GM12878 (cell line): Measurements from ENCODE around the gene IQUB. TPM values are rescaled to one million over a fixed set of nuclear protein-coding genes. Genes with fewer than 3 reads are reported as not detected.

Experiments
- ATAC-seq: fragments of 200-7000 bp; cut with Tn5 transposase; 3 replicates; pipeline ENCODE4 v1.9.1; 2020; ENCODE audit warnings: mild to moderate bottlenecking, moderate library complexity
- BruUV-seq: library from RNA; stranded (reverse); fragments of 400-500 nt; replicated peaks from 2 replicates; lab custom pipeline; 2021; lab: Mats Ljungman, UMichigan
- CTCF ChIA-PET: fragments of 300-600 bp; sonication (Branson Sonifier 250); formaldehyde crosslinking; extraction: SDS; loops from one replicate; lab custom pipeline; 2021; ENCODE audit warnings: inconsistent platforms; lab: Yijun Ruan, JAX
- POLR2A ChIA-PET: fragments of 350-600 bp; formaldehyde crosslinking; extraction: SDS; loops from one replicate; lab custom pipeline; 2021; ENCODE audit warnings: inconsistent platforms; lab: Charles Lee
- RAD21 ChIA-PET: fragments of 300-600 bp; sonication (Branson Sonifier 250); formaldehyde crosslinking; loops from one replicate; lab custom pipeline; 2023; ENCODE audit warnings: antibody characterized with exemption; ENCODE audit not compliant: unreplicated experiment; lab: Charles Lee
- SMC1A ChIA-PET: fragments of 300-600 bp; sonication (Branson Sonifier 250); formaldehyde crosslinking; loops from one replicate; lab custom pipeline; 2023; ENCODE audit not compliant: unreplicated experiment, uncharacterized antibody; lab: Charles Lee
- DNase-seq: peaks from one replicate; pipeline ENCODE4 v3.0.0-alpha.2; 2011; ENCODE audit warnings: low read depth, low spot score
- FAIRE-seq: peaks from 3 replicates; lab custom pipeline; 2011; peaks lifted over from hg19 to GRCh38; lab: Jason Lieb, UNC
- H2AFZ ChIP-seq: 2 replicates; pipeline ENCODE4 v1.6.0; 2011; ENCODE audit warnings: low read depth, low read length, control low read depth; ENCODE audit not compliant: control insufficient read depth
- H3K27ac ChIP-seq: 2 replicates; pipeline ENCODE4 v1.5.1; 2011; ENCODE audit warnings: control low read depth; ENCODE audit not compliant: control insufficient read depth, insufficient read depth
- H3K27me3 ChIP-seq, 2 experiments: replicated peaks in 1 of 2; 2 replicates each; pipeline versions ENCODE4 v1.6.0 to v1.6.1; 2011; ENCODE audit warnings: low read length in 1 of 2; ENCODE audit not compliant: control insufficient read depth in 2 of 2, insufficient read depth in 2 of 2
- H3K36me3 ChIP-seq, 2 experiments: 2 replicates each; pipeline ENCODE4 v1.5.1; 2011; ENCODE audit warnings: low read length in 1 of 2; ENCODE audit not compliant: control insufficient read depth in 2 of 2, insufficient read depth in 2 of 2
- H3K4me1 ChIP-seq: 2 replicates; pipeline ENCODE4 v1.6.1; 2011; ENCODE audit warnings: mild to moderate bottlenecking, low read length, moderate library complexity, mixed read lengths; ENCODE audit not compliant: control insufficient read depth, insufficient read depth
- H3K4me2 ChIP-seq: 2 replicates; pipeline ENCODE4 v1.6.0; 2011; ENCODE audit warnings: control low read depth; ENCODE audit not compliant: control insufficient read depth, insufficient read depth
- H3K4me3 ChIP-seq: fragments of 200-600 bp; sonication (generic); 2 replicates; pipeline ENCODE4 v1.5.1; 2016
- H3K79me2 ChIP-seq: 2 replicates; pipeline ENCODE4 v1.6.0; 2011; ENCODE audit warnings: low read length; ENCODE audit not compliant: control insufficient read depth, insufficient read depth
- H3K9ac ChIP-seq: 2 replicates; pipeline ENCODE4 v1.8.0; 2011; ENCODE audit warnings: low read length, control low read depth, mixed read lengths; ENCODE audit not compliant: control insufficient read depth, insufficient read depth
- H3K9me3 ChIP-seq: replicated peaks from 3 replicates; pipeline ENCODE4 v1.5.1; 2011; ENCODE audit warnings: mild to moderate bottlenecking, low read length; ENCODE audit not compliant: control insufficient read depth, insufficient read depth
- H4K20me1 ChIP-seq: 2 replicates; pipeline ENCODE4 v1.6.0; 2011; ENCODE audit not compliant: control insufficient read depth, insufficient read depth
- BHLHE40 ChIP-seq, 2 experiments: fragments of 450-650 bp in 1 of 2; IDR thresholded peaks; 2 replicates each; pipeline ENCODE4 v1.6.1; 2011 to 2017; ENCODE audit warnings: low read depth in 2 of 2, borderline replicate concordance in 1 of 2, improper control_type of control experiment in 1 of 2, low read length in 1 of 2, mild to moderate bottlenecking in 1 of 2
- BRCA1 ChIP-seq: IDR thresholded peaks from 2 replicates; pipeline ENCODE4 v1.6.1; 2011; ENCODE audit warnings: low read depth, low read length, improper control_type of control experiment
- IKZF1 ChIP-seq: fragments of 450-650 bp; conservative IDR thresholded peaks from 2 replicates; pipeline ENCODE4 v1.6.1; 2017; ENCODE audit warnings: antibody characterized with exemption, mild to moderate bottlenecking
- KAT2A ChIP-seq: conservative IDR thresholded peaks from 2 replicates; pipeline ENCODE4 v1.6.1; 2011; ENCODE audit warnings: low read depth, low read length; ENCODE audit not compliant: control insufficient read depth
- PAX5 ChIP-seq: IDR thresholded peaks from 2 replicates; pipeline ENCODE4 v1.6.1; 2011; ENCODE audit warnings: low read depth, low read length, borderline replicate concordance
- POU2F2 ChIP-seq: IDR thresholded peaks from 3 replicates; pipeline ENCODE4 v1.6.1; 2011; ENCODE audit warnings: low read depth, mild to moderate bottlenecking, low read length, borderline replicate concordance
- RAD21 ChIP-seq: IDR thresholded peaks from 2 replicates; pipeline ENCODE4 v1.6.1; 2011; ENCODE audit warnings: mild to moderate bottlenecking, low read depth, low read length, moderate library complexity; ENCODE audit not compliant: insufficient read depth
- WGBS: methylation state at CpG from one replicate; pipeline ENCODE4 v1.1.6; 2016; ENCODE audit warnings: low lambda C conversion rate; ENCODE audit not compliant: insufficient replicate concordance, insufficient coverage; ENCODE audit errors: missing lambda C conversion rate; 5-methylcytosine and 5-hydroxymethylcytosine counted together
- in situ Hi-C: fragments of 300-500 bp; cut with MboI; formaldehyde crosslinking; loops from 9 replicates; pipeline ENCODE4 v1.14.3; 2018; ENCODE audit warnings: mixed read lengths
- intact Hi-C: fragments of 100-400 bp; cut with micrococcal nuclease; formaldehyde crosslinking; loops from one replicate; pipeline ENCODE4 v1.14.2; 2022; ENCODE audit not compliant: unreplicated experiment
- polyA plus RNA-seq, 11 experiments: library from polyadenylated mRNA; depleted of rRNA in 4 of 11; unstranded in 6 of 11; stranded (reverse) in 5 of 11; fragments of >200 nt; fragmentation: Nextera tagmentation in 4 of 11; fragmentation: Illumina TruSeq in 1 of 11; extraction: Ambion mirVana in 4 of 11; extraction: Trizol in 1 of 11; gene quantifications; 1 replicate in 1 of 11; 2 replicates in 10 of 11; pipeline versions ENCODE4 v1.2.1 to v1.2.3, GENCODE V29; 2011 to 2016; ENCODE audit warnings: inconsistent platforms in 2 of 11, missing spikeins in 2 of 11, low read depth in 1 of 11
- total RNA-seq, 4 experiments: library from RNA; depleted of rRNA in 3 of 4; stranded (reverse); fragments of >200 nt in 3 of 4; fragmentation: Illumina TruSeq in 1 of 4; extraction: Trizol in 1 of 4; gene quantifications; 2 replicates each; pipeline versions ENCODE4 v1.2.1 to v1.2.3, GENCODE V29; 2013 to 2021
- TF ChIP-seq, protein P1 (sequence below): IDR thresholded peaks from 2 replicates; pipeline ENCODE4 v1.6.1; 2011; ENCODE audit warnings: borderline replicate concordance, low read depth, mild to moderate bottlenecking, moderate library complexity, low read length; ENCODE audit not compliant: insufficient read depth, poor library complexity, severe bottlenecking

The IQUB gene
- total and polyA plus RNA-seq, 10 of the 15 experiments (the other 5 are each of a cell fraction or from before 2014, with no cell fraction given) = 0.04 to 0.08 TPM; not detected in 8

DNA sequence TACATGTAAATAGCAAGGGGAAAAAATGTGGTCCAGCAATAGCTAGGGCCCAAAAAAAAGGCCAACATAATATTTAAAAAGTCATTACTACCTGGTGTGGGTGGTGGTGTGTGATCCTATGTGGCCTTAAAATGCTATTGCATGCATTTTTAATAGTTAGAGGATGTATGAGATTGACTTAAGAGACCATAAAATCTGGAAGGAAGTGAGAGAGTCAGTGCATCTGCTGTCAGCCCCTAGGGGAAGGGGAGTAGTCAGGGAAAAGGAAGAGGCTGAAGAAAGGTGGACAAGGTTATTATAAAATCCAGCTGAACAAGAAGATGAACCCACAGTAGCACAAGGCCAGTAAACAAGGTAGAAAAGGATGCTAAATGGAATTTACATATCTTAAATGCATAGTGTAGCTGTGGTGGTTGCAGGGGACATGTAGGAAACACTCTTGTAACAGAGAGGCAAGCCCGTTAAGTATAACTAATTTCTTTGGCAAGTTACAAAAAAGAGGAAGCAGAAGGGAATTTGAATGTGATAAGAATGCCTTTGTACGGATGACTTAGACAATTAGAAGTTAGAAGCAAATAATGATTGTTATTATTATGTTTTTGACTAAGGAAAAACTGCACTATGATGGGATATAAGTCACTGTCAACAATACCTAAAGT is 35.1 kb upstream of the IQUB start:
- TF ChIP-seq, protein P1, sequence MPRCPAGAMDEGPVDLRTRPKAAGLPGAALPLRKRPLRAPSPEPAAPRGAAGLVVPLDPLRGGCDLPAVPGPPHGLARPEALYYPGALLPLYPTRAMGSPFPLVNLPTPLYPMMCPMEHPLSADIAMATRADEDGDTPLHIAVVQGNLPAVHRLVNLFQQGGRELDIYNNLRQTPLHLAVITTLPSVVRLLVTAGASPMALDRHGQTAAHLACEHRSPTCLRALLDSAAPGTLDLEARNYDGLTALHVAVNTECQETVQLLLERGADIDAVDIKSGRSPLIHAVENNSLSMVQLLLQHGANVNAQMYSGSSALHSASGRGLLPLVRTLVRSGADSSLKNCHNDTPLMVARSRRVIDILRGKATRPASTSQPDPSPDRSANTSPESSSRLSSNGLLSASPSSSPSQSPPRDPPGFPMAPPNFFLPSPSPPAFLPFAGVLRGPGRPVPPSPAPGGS = no peak
- TF ChIP-seq, all 136 proteins: peak for 0
- FAIRE-seq (no peak), DNase-seq (no peak), ATAC-seq (peak; percentile 21; the same call in 1 of the 3 replicates)
- H2AFZ ChIP-seq = no peak overlapping the region
- H3K36me3 ChIP-seq = no peaks in the 10 kb centered on the region
- H3K9ac ChIP-seq = no peak overlapping the region
- no peaks in the 10 kb centered on the region for H4K20me1 ChIP-seq
- no peak overlapping the region for H3K4me2 ChIP-seq
- H3K79me2 ChIP-seq = no peaks in the 10 kb centered on the region
- in situ Hi-C loops = no loop called here
- H3K4me3 ChIP-seq = no peak overlapping the region
- no peaks in the 10 kb centered on the region for H3K4me1 ChIP-seq
- POLR2A ChIA-PET = interaction anchor here (0.6 to 1.0 kb wide), 2 partner anchors 13 to 174 kb away, joined by 3 to 4 read pairs; no protein-coding TSS in a partner anchor
- 0% methylated on average over 2 of the region's 2 CpGs for WGBS
- intact Hi-C loops = loop anchor here (10.0 kb wide), 1 partner anchor 75 kb away; no protein-coding TSS in a partner anchor
- H3K27me3 ChIP-seq = no peaks in the 10 kb centered on the region
- SMC1A ChIA-PET = no interaction called here
- H3K9me3 ChIP-seq = no peaks in the 10 kb centered on the region
- RAD21 ChIA-PET = no interaction called here
- BruUV-seq = no TSS peak
- H3K27ac ChIP-seq = no peak overlapping the region
- CTCF ChIA-PET = interaction anchor here (0.7 to 1.1 kb wide), 2 partner anchors 11 to 56 kb away, joined by 3 read pairs; no protein-coding TSS in a partner anchor

DNA sequence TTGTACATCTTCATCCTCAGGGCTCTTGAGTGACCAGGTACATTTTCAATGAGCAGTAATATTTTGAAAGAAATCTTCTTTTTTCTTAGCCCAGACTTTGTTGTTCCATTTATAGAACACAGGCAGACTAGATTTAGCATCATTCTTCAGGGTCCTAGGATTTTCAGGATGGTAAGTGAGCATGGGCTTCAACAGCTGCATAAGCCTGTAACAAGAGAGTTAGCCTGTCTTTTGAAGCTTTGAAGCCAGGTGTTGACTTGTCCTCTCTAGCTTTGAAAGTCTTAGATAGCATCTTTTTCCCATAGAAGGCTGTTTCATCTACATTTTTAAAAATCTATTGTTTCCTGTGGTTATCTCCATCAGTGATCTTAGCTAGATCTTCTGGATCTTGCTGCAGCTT is 27.7 kb upstream of the IQUB start:
- Histone ChIP-seq H3K4me2 (no peak overlapping the region), H3K27ac (no peak overlapping the region), H3K27me3 (no peaks in the 10 kb centered on the region), H3K4me3 (no peak overlapping the region), H3K9me3 (no peaks in the 10 kb centered on the region), H3K79me2 (peaks cover 5% of the 10 kb centered on the region), H4K20me1 (no peaks in the 10 kb centered on the region), H3K36me3 (no peaks in the 10 kb centered on the region), H3K9ac (no peak overlapping the region), H3K4me1 (no peaks in the 10 kb centered on the region), H2AFZ (no peak overlapping the region)
- CTCF ChIA-PET = interaction anchor here (2.0 kb wide), 1 partner anchor 68 kb away, joined by 4 read pairs; no protein-coding TSS in a partner anchor
- POLR2A ChIA-PET = no interaction called here
- RAD21 ChIA-PET = no interaction called here
- FAIRE-seq (no peak), DNase-seq (no peak), ATAC-seq (no peak)
- intact Hi-C loops (no loop called here), in situ Hi-C loops (no loop called here)
- no peak for TF ChIP-seq BHLHE40 (IDR thresholded peaks at IDR 0.05; ENCODE audit: borderline replicate concordance in 1 of 2, low read depth in 2 of 2, low read length in 1 of 2)
- TF ChIP-seq KAT2A = no peak
- no peak for TF ChIP-seq IKZF1
- no peak for TF ChIP-seq POU2F2
- TF ChIP-seq PAX5 = no peak
- TF ChIP-seq BRCA1 = no peak
- no peak for TF ChIP-seq RAD21
- SMC1A ChIA-PET = no interaction called here
- BruUV-seq = no TSS peak
